Measurements from ENCODE around the gene POLR2H. TPM values are rescaled to one million over a fixed set of nuclear protein-coding genes. Genes with fewer than 3 reads are reported as not detected.

The POLR2H gene
- total and polyA plus RNA-seq, 8 donors: 54.7 to 98.6 (median 85.3) TPM

DNA sequence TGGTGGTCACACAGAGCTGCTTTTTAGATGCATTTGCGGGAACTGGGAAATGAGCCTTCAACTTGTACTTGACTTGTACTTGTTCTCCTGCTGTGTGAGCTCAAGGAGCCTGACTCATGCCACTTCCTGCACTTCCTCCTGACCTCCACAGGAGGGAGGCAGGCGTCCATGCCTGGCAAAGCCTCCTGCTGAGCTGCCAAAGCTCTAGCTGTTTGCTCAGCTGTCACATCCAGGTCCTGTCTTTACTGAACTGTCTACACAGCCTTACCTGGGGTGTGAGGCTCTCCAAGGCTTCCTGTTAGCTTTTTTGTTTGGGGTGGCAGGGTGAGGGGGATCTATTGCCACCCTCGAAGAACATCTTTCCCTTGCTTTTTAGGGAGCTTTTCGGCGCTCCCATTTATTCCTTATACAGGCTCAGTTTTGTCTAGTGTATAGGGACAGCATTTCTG is 10.1 kb downstream of the POLR2H start:
- Histone ChIP-seq H3K36me3 (peaks cover 0 to 24% of the 10 kb centered on the region in 2 donors), H3K4me3 (no peak overlapping the region), H3K27ac (no peak overlapping the region), H3K4me1 (peaks cover 0 to 17% of the 10 kb centered on the region in 2 donors), H3K27me3 (peaks cover 0 to 26% of the 10 kb centered on the region in 2 donors), H3K9me3 (no peaks in the 10 kb centered on the region)
- intact Hi-C loops (cut with DNase I): loop anchor here in 1 of 2 donors (5.0 kb wide), 1 partner anchor 171 kb away; no protein-coding TSS in a partner anchor
- TF ChIP-seq, protein P1, sequence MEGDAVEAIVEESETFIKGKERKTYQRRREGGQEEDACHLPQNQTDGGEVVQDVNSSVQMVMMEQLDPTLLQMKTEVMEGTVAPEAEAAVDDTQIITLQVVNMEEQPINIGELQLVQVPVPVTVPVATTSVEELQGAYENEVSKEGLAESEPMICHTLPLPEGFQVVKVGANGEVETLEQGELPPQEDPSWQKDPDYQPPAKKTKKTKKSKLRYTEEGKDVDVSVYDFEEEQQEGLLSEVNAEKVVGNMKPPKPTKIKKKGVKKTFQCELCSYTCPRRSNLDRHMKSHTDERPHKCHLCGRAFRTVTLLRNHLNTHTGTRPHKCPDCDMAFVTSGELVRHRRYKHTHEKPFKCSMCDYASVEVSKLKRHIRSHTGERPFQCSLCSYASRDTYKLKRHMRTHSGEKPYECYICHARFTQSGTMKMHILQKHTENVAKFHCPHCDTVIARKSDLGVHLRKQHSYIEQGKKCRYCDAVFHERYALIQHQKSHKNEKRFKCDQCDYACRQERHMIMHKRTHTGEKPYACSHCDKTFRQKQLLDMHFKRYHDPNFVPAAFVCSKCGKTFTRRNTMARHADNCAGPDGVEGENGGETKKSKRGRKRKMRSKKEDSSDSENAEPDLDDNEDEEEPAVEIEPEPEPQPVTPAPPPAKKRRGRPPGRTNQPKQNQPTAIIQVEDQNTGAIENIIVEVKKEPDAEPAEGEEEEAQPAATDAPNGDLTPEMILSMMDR (IDR thresholded peaks at IDR 0.05): peak; percentile 89 to 94
- peak; percentile 98 for ATAC-seq
- peak; percentile 70 to 91 (median 83) for DNase-seq

GRCh38 chr3:184372296-184372821 is 10.8 kb downstream of the POLR2H start:
- H3K9me3 ChIP-seq: no peaks in the 10 kb centered on the region
- intact Hi-C loops (cut with DNase I): loop anchor here in 1 of 2 donors (5.0 kb wide), 1 partner anchor 170 kb away; no protein-coding TSS in a partner anchor
- peaks cover 0 to 17% of the 10 kb centered on the region in 2 donors for H3K4me1 ChIP-seq
- TF ChIP-seq, protein P1 (IDR thresholded peaks at IDR 0.05): no peak
- H3K27me3 ChIP-seq: peaks cover 0 to 34% of the 10 kb centered on the region in 2 donors
- no peak overlapping the region for H3K27ac ChIP-seq
- ATAC-seq: no peak
- H3K36me3 ChIP-seq: peaks cover 0 to 18% of the 10 kb centered on the region in 2 donors
- DNase-seq: no peak
- H3K4me3 ChIP-seq: no peak overlapping the region

GRCh38 chr3:184372911-184373310 is 11.4 kb downstream of the POLR2H start:
- H3K27me3 ChIP-seq: peaks cover 0 to 40% of the 10 kb centered on the region in 2 donors
- no peaks in the 10 kb centered on the region for H3K9me3 ChIP-seq
- TF ChIP-seq, protein P1 (IDR thresholded peaks at IDR 0.05): no peak
- intact Hi-C loops (cut with DNase I): loop anchor here in 1 of 2 donors (5.0 kb wide), 1 partner anchor 169 kb away; no protein-coding TSS in a partner anchor
- H3K4me1 ChIP-seq: peaks cover 0 to 20% of the 10 kb centered on the region in 2 donors
- H3K4me3 ChIP-seq: no peak overlapping the region
- DNase-seq (no peak), ATAC-seq (no peak)
- H3K36me3 ChIP-seq: peaks cover 0 to 12% of the 10 kb centered on the region in 2 donors
- H3K27ac ChIP-seq: no peak overlapping the region

DNA sequence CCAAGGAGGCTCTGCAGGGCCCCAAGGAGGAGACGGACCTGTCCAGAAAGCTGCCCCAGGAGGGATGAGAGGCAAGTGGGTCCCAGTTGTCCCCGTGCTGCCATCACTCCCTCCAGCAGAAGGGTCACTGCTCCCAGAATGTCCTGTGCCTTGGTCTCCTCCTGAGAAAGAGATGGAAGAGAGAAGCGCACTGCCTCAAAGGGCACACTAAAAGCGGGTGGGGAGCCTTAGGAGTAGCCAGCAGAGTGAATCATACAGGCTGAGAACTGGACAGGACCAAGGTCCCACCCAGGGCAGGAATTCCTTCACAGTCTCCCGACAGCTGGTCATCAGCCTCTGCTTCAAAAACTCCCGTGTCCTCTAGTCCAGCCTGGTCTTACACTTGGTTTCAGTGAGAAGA is 11.9 kb downstream of the POLR2H start:
- Histone ChIP-seq H3K4me1 (peaks cover 0 to 22% of the 10 kb centered on the region in 2 donors), H3K36me3 (peaks cover 0 to 7% of the 10 kb centered on the region in 2 donors), H3K9me3 (no peaks in the 10 kb centered on the region), H3K4me3 (no peak overlapping the region), H3K27ac (no peak overlapping the region), H3K27me3 (peaks cover 0 to 45% of the 10 kb centered on the region in 2 donors)
- intact Hi-C loops (cut with DNase I): loop anchor here in 1 of 2 donors (5.0 kb wide), 1 partner anchor 169 kb away; no protein-coding TSS in a partner anchor
- TF ChIP-seq, protein P1 (IDR thresholded peaks at IDR 0.05): no peak
- DNase-seq (no peak), ATAC-seq (peak; percentile 10)

DNA sequence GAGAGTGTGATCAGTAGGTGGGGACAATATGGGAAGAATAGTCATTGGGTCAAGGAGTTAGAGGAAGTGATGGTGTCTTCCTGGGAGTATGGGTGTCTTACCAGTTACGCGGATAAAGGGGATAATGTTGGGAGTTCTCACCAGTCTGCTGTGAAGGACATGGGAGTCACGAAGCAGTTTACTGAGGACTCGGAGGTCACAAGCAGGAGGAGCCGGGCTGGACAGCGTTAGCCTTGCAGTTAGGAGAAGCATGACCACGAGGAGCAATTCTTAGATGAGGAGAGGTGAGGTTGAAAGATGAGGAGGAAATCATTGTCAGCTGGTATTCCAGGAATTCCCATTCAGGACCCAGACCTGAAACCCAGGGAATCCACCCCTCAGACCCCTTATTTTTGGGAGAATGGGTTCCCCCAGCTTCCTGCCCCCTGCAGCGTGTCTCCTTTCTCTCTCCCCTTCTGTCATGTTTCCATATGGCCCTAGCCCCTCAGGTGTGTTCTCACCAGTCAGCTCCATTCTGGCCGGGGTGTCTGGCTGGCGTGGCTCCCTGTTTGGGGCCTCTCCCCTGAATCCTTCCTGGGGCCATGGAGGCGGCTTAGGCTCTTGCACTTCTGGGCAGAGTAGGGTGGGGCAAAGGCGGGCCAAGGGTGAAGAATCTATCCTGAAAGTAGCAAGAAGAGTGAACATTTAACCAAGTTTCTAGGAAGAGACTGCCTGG is 14.4 kb downstream of the POLR2H start:
- intact Hi-C loops (cut with DNase I): no loop called here

More for the DNA sequence above, 14.4 kb downstream of the POLR2H start:
- Histone ChIP-seq H3K9me3 (no peaks in the 10 kb centered on the region), H3K27me3 (peaks cover 4 to 68% of the 10 kb centered on the region in 2 donors), H3K4me1 (peaks cover 4 to 24% of the 10 kb centered on the region in 2 donors), H3K4me3 (no peak overlapping the region), H3K36me3 (no peaks in the 10 kb centered on the region), H3K27ac (no peak overlapping the region)
- no peak for ATAC-seq
- TF ChIP-seq, protein P1 (IDR thresholded peaks at IDR 0.05): no peak
- peak in 1 of 4 donors; percentile 47 for DNase-seq

All from left lung (tissue), 10 donors.